IPS-18a (cell line): ENCODE data around the gene GNG5.
"Not testable (repeated sequence)": the region's sequence is repeated elsewhere in the genome, so short reads cannot be mapped to it uniquely, and the experiment has no call there.

Experiments
- H3K27ac ChIP-seq: one replicate; pipeline ENCODE4 v1.5.1; 2013; ENCODE audit warnings: low read length
- H3K27me3 ChIP-seq: one replicate; pipeline ENCODE4 v1.6.1; 2013; ENCODE audit warnings: mild to moderate bottlenecking, low read length; ENCODE audit not compliant: control insufficient read depth, insufficient read depth
- H3K36me3 ChIP-seq: one replicate; pipeline ENCODE4 v1.6.1; 2013; ENCODE audit warnings: low read depth, low read length; ENCODE audit not compliant: control insufficient read depth
- H3K4me1 ChIP-seq: one replicate; pipeline ENCODE4 v1.6.1; 2013; ENCODE audit warnings: low read depth, low read length; ENCODE audit not compliant: control insufficient read depth
- H3K4me3 ChIP-seq: one replicate; pipeline ENCODE4 v1.5.1; 2013; ENCODE audit warnings: low read length
- H3K9ac ChIP-seq: one replicate; pipeline ENCODE4 v1.6.1; 2013; ENCODE audit warnings: mild to moderate bottlenecking, low read length, moderate library complexity
- H3K9me3 ChIP-seq: one replicate; pipeline ENCODE4 v1.6.1; 2013; ENCODE audit warnings: low read depth, low read length; ENCODE audit not compliant: control insufficient read depth

GNG5 gene

DNA sequence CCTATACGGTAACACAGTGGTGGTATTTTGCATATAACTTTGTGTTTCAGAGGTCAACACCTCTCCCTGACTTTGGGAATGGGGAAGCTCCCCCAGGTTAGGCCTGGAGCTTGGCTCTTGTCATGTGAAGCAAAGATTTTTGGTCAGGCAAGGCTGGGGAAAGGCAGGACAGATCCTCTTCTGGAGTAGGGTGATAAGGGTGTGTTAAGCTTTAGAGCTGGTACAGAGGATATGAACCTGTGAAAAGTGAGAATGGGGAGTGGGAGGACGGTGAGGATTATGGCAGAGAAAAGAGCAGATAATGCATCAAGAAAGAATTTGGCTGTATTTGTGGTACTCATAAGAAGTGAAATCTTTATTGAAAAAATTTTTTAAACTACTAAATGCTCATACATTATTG is 25.1 kb downstream of the GNG5 start:
- no peak overlapping the region for H3K27ac ChIP-seq
- peaks cover 7% of the 10 kb centered on the region for H3K9me3 ChIP-seq
- no peak overlapping the region for H3K4me3 ChIP-seq
- no peaks in the 10 kb centered on the region for H3K4me1 ChIP-seq
- peaks cover 32% of the 10 kb centered on the region for H3K36me3 ChIP-seq
- peaks cover 22% of the 10 kb centered on the region for H3K27me3 ChIP-seq
- H3K9ac ChIP-seq: no peak overlapping the region

- H3K9ac ChIP-seq: no peak overlapping the region
- H3K4me3 ChIP-seq: peak overlapping the region; percentile 83
- H3K27ac ChIP-seq: no peak overlapping the region
- peaks cover 29% of the 10 kb centered on the region for H3K27me3 ChIP-seq
- peaks cover 7% of the 10 kb centered on the region for H3K9me3 ChIP-seq
- H3K36me3 ChIP-seq: peaks cover 32% of the 10 kb centered on the region
- no peaks in the 10 kb centered on the region for H3K4me1 ChIP-seq
These were observed 25.7 kb downstream of the GNG5 start for GRCh38 chr1:84480650-84481049.

GRCh38 chr1:84479998-84480397 is 26.4 kb downstream of the GNG5 start:
- Histone ChIP-seq H3K9me3 (peaks cover 7% of the 10 kb centered on the region), H3K4me3 (peak overlapping the region; percentile 83), H3K4me1 (no peaks in the 10 kb centered on the region), H3K36me3 (peaks cover 28% of the 10 kb centered on the region), H3K27me3 (peaks cover 36% of the 10 kb centered on the region), H3K9ac (peak overlapping the region; percentile 80), H3K27ac (no peak overlapping the region)

- H3K36me3 ChIP-seq: peaks cover 22% of the 10 kb centered on the region
- peaks cover 44% of the 10 kb centered on the region for H3K27me3 ChIP-seq
- peak within 1 kb of the TSS; percentile 80 for H3K9ac ChIP-seq
- peak within 1 kb of the TSS; percentile 83 for H3K4me3 ChIP-seq
- peak within 1 kb of the TSS; percentile 63 for H3K27ac ChIP-seq
- peaks cover 7% of the 10 kb centered on the region for H3K9me3 ChIP-seq
- H3K4me1 ChIP-seq: no peaks in the 10 kb centered on the region
These were observed 27.2 kb downstream of the GNG5 start, which contains the start of gene RPF1 for GRCh38 chr1:84478876-84479868. Gene RPF1, plus strand, starts transcription at chr1:84479266. Its CDS starts 16 bp downstream, at chr1:84479282.

DNA sequence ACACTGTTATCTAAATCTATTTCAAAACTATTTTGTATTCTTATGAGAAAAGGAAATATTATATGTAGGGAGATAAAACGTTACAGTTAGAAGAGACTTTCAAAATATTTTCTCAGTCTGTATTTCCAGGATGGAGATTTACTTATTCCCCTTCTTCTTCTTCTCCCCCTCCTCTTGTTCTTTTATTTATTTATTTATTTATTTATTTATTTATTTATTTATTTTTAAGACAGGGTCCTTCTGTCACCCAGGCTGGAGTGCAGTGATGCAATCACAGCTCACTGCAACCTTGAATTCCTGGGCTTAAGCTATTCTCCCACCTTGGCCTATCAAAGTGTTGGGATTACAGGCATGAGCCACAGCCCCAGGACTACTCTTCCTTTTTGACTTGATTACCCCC is 30.2 kb downstream of the GNG5 start:
- H3K4me1 ChIP-seq: no peaks in the 10 kb centered on the region
- H3K27me3 ChIP-seq: peaks cover 73% of the 10 kb centered on the region
- no peak overlapping the region for H3K9ac ChIP-seq
- peaks cover 7% of the 10 kb centered on the region for H3K9me3 ChIP-seq
- H3K27ac ChIP-seq: no peak overlapping the region
- H3K4me3 ChIP-seq: no peak overlapping the region
- peaks cover 2% of the 10 kb centered on the region for H3K36me3 ChIP-seq

DNA sequence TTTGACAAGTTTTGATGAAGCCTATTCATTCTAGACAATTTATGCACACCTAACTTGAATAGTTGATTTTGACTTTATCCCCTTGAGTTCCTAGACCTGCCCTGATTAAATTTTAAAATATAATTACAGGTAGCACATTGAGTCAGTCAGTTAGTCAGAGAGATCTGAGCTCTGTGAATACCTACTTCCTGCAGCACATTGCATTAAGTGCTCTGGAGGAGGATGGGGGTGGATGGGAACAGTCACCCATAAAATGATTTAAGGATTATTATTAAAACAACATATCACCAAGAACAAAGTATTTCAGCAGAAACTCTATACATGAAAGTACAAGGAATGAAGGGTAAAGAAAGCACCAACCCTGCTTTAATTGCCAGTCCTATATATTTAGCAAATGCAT is 39.1 kb downstream of the GNG5 start:
- no peaks in the 10 kb centered on the region for H3K36me3 ChIP-seq
- H3K4me1 ChIP-seq: no peaks in the 10 kb centered on the region
- peaks cover 30% of the 10 kb centered on the region for H3K27me3 ChIP-seq
- H3K4me3 ChIP-seq: no peak overlapping the region
- H3K9ac ChIP-seq: no peak overlapping the region
- no peaks in the 10 kb centered on the region for H3K9me3 ChIP-seq
- no peak overlapping the region for H3K27ac ChIP-seq

- H3K9ac ChIP-seq: no peak overlapping the region
- no peaks in the 10 kb centered on the region for H3K4me1 ChIP-seq
- H3K36me3 ChIP-seq: no peaks in the 10 kb centered on the region
- no peak overlapping the region for H3K4me3 ChIP-seq
- H3K9me3 ChIP-seq: no peaks in the 10 kb centered on the region
- no peaks in the 10 kb centered on the region for H3K27me3 ChIP-seq
- H3K27ac ChIP-seq: no peak overlapping the region
These were observed 44.3 kb downstream of the GNG5 start for GRCh38 chr1:84462118-84462517.

DNA sequence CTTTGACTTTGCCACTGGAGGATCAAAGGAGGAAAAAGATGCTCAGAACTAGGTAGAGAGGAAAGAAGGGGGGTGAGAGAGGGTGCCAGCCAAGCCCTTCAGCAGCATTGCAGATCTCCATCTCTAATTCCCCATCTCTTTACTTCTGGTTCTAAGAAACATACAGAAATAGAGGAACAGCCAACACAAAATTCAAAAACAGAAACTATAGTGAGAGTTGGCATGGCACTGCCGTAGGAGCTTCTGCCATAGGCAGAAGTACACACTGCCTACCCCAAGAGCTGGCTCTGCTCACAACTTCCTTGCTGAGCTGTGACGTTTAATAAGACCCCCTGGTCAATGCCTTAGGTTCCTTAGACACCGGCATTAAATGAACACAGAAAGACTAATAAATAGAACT is 53.9 kb downstream of the GNG5 start:
- Histone ChIP-seq H3K36me3 (no peaks in the 10 kb centered on the region), H3K27me3 (no peaks in the 10 kb centered on the region), H3K9me3 (no peaks in the 10 kb centered on the region), H3K9ac (no peak overlapping the region), H3K4me1 (no peaks in the 10 kb centered on the region), H3K4me3 (no peak overlapping the region), H3K27ac (no peak overlapping the region)

DNA sequence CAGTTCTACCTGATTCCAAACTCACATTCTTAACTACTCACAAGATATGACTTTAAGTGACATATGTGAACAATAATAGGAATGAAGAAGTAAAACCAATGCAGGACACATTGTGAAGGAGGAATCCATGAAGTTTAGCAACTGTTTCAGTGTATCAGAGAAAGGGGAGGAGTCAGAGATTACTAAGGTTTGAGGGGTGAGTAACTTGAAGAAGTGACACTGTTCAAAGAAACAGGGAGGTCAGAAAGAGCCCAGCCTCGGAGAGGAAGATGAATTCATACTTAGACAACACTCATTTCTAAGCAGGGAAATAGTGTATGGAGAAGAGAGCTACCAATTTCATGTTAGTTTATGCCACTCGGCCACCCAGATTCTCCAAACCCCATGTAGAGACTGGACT is 55.5 kb downstream of the GNG5 start:
- Histone ChIP-seq H3K27me3 (no peaks in the 10 kb centered on the region), H3K4me3 (no peak overlapping the region), H3K9me3 (no peaks in the 10 kb centered on the region), H3K36me3 (no peaks in the 10 kb centered on the region), H3K9ac (no peak overlapping the region), H3K4me1 (no peaks in the 10 kb centered on the region), H3K27ac (no peak overlapping the region)

DNA sequence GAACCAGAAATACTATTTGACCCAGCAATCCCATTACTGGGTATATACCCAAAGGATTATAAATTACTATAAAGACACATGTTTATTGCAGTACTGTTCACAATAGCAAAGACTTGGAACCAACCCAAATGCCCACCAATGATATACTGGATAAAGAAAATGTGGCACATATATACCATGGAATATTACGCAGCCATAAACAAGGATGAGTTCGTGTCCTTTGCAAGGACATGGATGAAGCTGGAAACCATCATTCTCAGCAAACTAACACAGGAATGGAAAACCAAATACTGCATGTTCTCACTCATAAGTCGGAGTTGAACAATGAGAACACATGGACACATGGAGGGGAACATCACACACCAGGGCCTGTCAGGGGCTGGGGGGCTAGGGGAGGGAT is 57.7 kb downstream of the GNG5 start:
- H3K27me3 ChIP-seq, H3K4me3 ChIP-seq, H3K9me3 ChIP-seq, H3K4me1 ChIP-seq, H3K27ac ChIP-seq, H3K36me3 ChIP-seq, H3K9ac ChIP-seq: not testable (repeated sequence)
